SU-DHL-6 (cell line): ENCODE measurements around the gene CELSR1.

Experiments
- H2AFZ ChIP-seq: fragments of 200-600 bp; sonication (generic); 2 replicates; pipeline ENCODE4 v1.6.1; 2014; ENCODE audit warnings: low read depth, mild to moderate bottlenecking, moderate library complexity, mixed read lengths, antibody characterized with exemption, low read length; ENCODE audit not compliant: severe bottlenecking
- H3F3A ChIP-seq: fragments of 200-600 bp; shearing (Covaris generic); 2 replicates; pipeline ENCODE4 v1.6.0; 2016; ENCODE audit warnings: antibody characterized with exemption, mild to moderate bottlenecking; ENCODE audit not compliant: insufficient read depth
- H3K27ac ChIP-seq: fragments of 200-600 bp; sonication (generic); 2 replicates; pipeline ENCODE4 v1.5.1; 2016; ENCODE audit warnings: low read depth, mild to moderate bottlenecking, low read length, moderate library complexity, mixed read lengths
- H3K27me3 ChIP-seq: fragments of 200-600 bp; sonication (generic), shearing (Covaris generic); 2 replicates; pipeline ENCODE4 v1.6.0; 2014; ENCODE audit warnings: mild to moderate bottlenecking, low read length
- H3K36me3 ChIP-seq: fragments of 200-600 bp; sonication (generic); 2 replicates; pipeline ENCODE4 v1.6.1; 2014; ENCODE audit warnings: mild to moderate bottlenecking, low read length, mixed read lengths
- H3K4me2 ChIP-seq: fragments of 300-600, 200-600 bp; shearing (Covaris generic), sonication (generic); 2 replicates; pipeline ENCODE4 v1.6.0; 2014; ENCODE audit warnings: low read length, low read depth, mild to moderate bottlenecking; ENCODE audit not compliant: poor library complexity, severe bottlenecking
- H3K4me3 ChIP-seq: fragments of 200-600 bp; sonication (generic); 2 replicates; pipeline ENCODE4 v1.5.1; 2014; ENCODE audit warnings: antibody characterized with exemption, low read length, mild to moderate bottlenecking, mixed read lengths; ENCODE audit not compliant: insufficient read depth, poor library complexity, severe bottlenecking
- H3K79me2 ChIP-seq: fragments of 200-600 bp; sonication (generic); 2 replicates; pipeline ENCODE4 v1.6.1; 2014; ENCODE audit warnings: mild to moderate bottlenecking, low read length, moderate library complexity; ENCODE audit not compliant: insufficient read depth
- H3K9ac ChIP-seq: fragments of 200-600 bp; sonication (generic); 2 replicates; pipeline ENCODE4 v1.7.0; 2014; ENCODE audit warnings: mild to moderate bottlenecking, low read length
- H3K9me2 ChIP-seq: fragments of 200-600 bp; sonication (generic); replicated peaks from 2 replicates; pipeline ENCODE4 v1.6.1; 2014; ENCODE audit warnings: low read length; ENCODE audit not compliant: insufficient read depth
- H3K9me3 ChIP-seq: fragments of 200-600 bp; sonication (generic); 2 replicates; pipeline ENCODE4 v1.6.1; 2014; ENCODE audit warnings: low read length, mixed read lengths; ENCODE audit not compliant: insufficient read depth
- H4K20me1 ChIP-seq: fragments of 200-600 bp; sonication (generic); 2 replicates; pipeline ENCODE4 v1.6.1; 2014; ENCODE audit warnings: low read depth, mild to moderate bottlenecking, antibody characterized with exemption, low read length, moderate library complexity, mixed read lengths
- CTCF ChIP-seq: fragments of 200-600 bp; sonication (generic); IDR thresholded peaks from one replicate; pipeline ENCODE4 v1.5.1; 2017; ENCODE audit warnings: antibody characterized with exemption, mild to moderate bottlenecking, low read length, moderate library complexity; ENCODE audit not compliant: insufficient read depth, poor library complexity, severe bottlenecking
- EZH2phosphoT487 ChIP-seq: fragments of 200-600 bp; sonication (generic), shearing (Covaris generic); conservative IDR thresholded peaks from 2 replicates; pipeline ENCODE4 v1.6.1; 2018; ENCODE audit warnings: mild to moderate bottlenecking, antibody characterized with exemption, low read length, moderate library complexity, mixed read lengths

CELSR1 gene

GRCh38 chr22:46365166-46365624 lies 172.2 kb downstream of the CELSR1 start:
- Histone ChIP-seq H3K27ac (no peak overlapping the region), H4K20me1 (no peaks in the 10 kb centered on the region), H3K79me2 (no peaks in the 10 kb centered on the region), H3K9ac (no peak overlapping the region), H3K36me3 (no peaks in the 10 kb centered on the region), H2AFZ (no peak overlapping the region), H3F3A (peaks cover 10% of the 10 kb centered on the region), H3K27me3 (no peaks in the 10 kb centered on the region), H3K4me3 (no peak overlapping the region), H3K9me2 (no peaks in the 10 kb centered on the region), H3K9me3 (no peaks in the 10 kb centered on the region), H3K4me2 (no peak overlapping the region)
- TF ChIP-seq EZH2phosphoT487, result no peak
- no peak for TF ChIP-seq CTCF

GRCh38 chr22:46364341-46365165 lies 172.9 kb downstream of the CELSR1 start:
- Histone ChIP-seq H3K36me3 (no peaks in the 10 kb centered on the region), H3K27ac (no peak overlapping the region), H3K9me3 (no peaks in the 10 kb centered on the region), H3K4me2 (no peak overlapping the region), H3K9ac (no peak overlapping the region), H4K20me1 (no peaks in the 10 kb centered on the region), H3K9me2 (no peaks in the 10 kb centered on the region), H3K4me3 (no peak overlapping the region), H2AFZ (no peak overlapping the region), H3K79me2 (no peaks in the 10 kb centered on the region), H3F3A (peaks cover 11% of the 10 kb centered on the region), H3K27me3 (no peaks in the 10 kb centered on the region)
- no peak for TF ChIP-seq CTCF
- no peak for TF ChIP-seq EZH2phosphoT487

GRCh38 chr22:46363611-46364321 lies 173.7 kb downstream of the CELSR1 start:
- Histone ChIP-seq H3K9me3 (no peaks in the 10 kb centered on the region), H3K9me2 (no peaks in the 10 kb centered on the region), H2AFZ (no peak overlapping the region), H3F3A (peaks cover 11% of the 10 kb centered on the region), H3K4me3 (no peak overlapping the region), H3K36me3 (no peaks in the 10 kb centered on the region), H3K9ac (no peak overlapping the region), H3K79me2 (no peaks in the 10 kb centered on the region), H4K20me1 (no peaks in the 10 kb centered on the region), H3K4me2 (no peak overlapping the region), H3K27ac (no peak overlapping the region), H3K27me3 (no peaks in the 10 kb centered on the region)
- TF ChIP-seq EZH2phosphoT487 (no peak), CTCF (no peak)
